Uterus (tissue), 4 donors: ENCODE measurements around the gene FAM76A. TPM values are rescaled to one million over a fixed set of nuclear protein-coding genes. Genes with fewer than 3 reads are reported as not detected.

ENCODE experiments used
- DNase-seq, 2 donors: peaks; one replicate each; pipeline ENCODE4 v3.0.0-alpha.2; 2019 to 2020
- H3K27ac ChIP-seq, 2 donors: fragments of 200-600 bp; sonication (generic); 1 replicate in 1 of 2; 2 replicates in 1 of 2; pipeline ENCODE4 v1.5.1; 2016 to 2018
- H3K27me3 ChIP-seq, 2 donors: fragments of 200-600 bp; sonication (generic); one replicate each; pipeline ENCODE4 v1.5.1; 2018 to 2019; ENCODE audit warnings: control low read depth in 1 of 2
- H3K36me3 ChIP-seq, 2 donors: fragments of 200-600 bp; sonication (generic); one replicate each; pipeline ENCODE4 v1.5.1; 2019; ENCODE audit warnings: control low read depth in 1 of 2
- H3K4me1 ChIP-seq, 2 donors: fragments of 200-600 bp; sonication (generic); one replicate each; pipeline ENCODE4 v1.5.1; 2018 to 2019; ENCODE audit warnings: control low read depth in 1 of 2
- H3K4me3 ChIP-seq, 2 donors: fragments of 200-600 bp; sonication (generic); 1 replicate in 1 of 2; 2 replicates in 1 of 2; pipeline ENCODE4 v1.5.1; 2018 to 2019; ENCODE audit warnings: mild to moderate bottlenecking in 1 of 2
- H3K9me3 ChIP-seq, 2 donors: fragments of 200-600 bp; sonication (generic); one replicate each; pipeline ENCODE4 v1.5.1; 2019; ENCODE audit warnings: control low read depth in 1 of 2
- CTCF ChIP-seq, 4 experiments: fragments of 200-600 bp in 2 of 4; fragments of 450-650 bp in 2 of 4; sonication (generic) in 2 of 4; IDR thresholded peaks; one replicate each; pipeline ENCODE4 v1.5.1; 2016 to 2019; ENCODE audit warnings: antibody characterized with exemption in 4 of 4, mild to moderate bottlenecking in 2 of 4, moderate library complexity in 1 of 4
- POLR2A ChIP-seq, 2 donors: fragments of 450-650 bp; IDR thresholded peaks; one replicate each; pipeline ENCODE4 v1.6.1; 2016; ENCODE audit warnings: antibody characterized with exemption in 2 of 2, mild to moderate bottlenecking in 1 of 2, moderate library complexity in 1 of 2
- intact Hi-C: fragments of 100-400 bp; cut with DNase I; formaldehyde crosslinking; loops from one replicate; pipeline ENCODE4 v1.15.1; 2023; ENCODE audit warnings: low total_unique reads
- total RNA-seq, 4 donors: library from RNA; depleted of rRNA in 3 of 4; stranded (reverse); fragments of >200 nt in 3 of 4; gene quantifications; one replicate each; pipeline versions ENCODE4 v1.1.0 to v1.2.4, GENCODE V29; 2014 to 2023
- donor health status: DM: yes; HTN: yes; CAD: no.

The FAM76A gene
- total RNA-seq, 4 donors from 2014 or later: 5.4 to 26.6 (median 20.5) TPM

GRCh38 chr1:27752360-27752759, 26.6 kb downstream of the FAM76A start:
- intact Hi-C loops: no loop called here
- no peaks in the 10 kb centered on the region for H3K9me3 ChIP-seq
- H3K27ac ChIP-seq: no peak overlapping the region
- no peak for DNase-seq
- TF ChIP-seq POLR2A (IDR thresholded peaks at IDR 0.05) (no peak), CTCF (IDR thresholded peaks at IDR 0.05) (no peak)
- H3K27me3 ChIP-seq: no peaks in the 10 kb centered on the region
- no peak overlapping the region for H3K4me3 ChIP-seq
- no peaks in the 10 kb centered on the region for H3K36me3 ChIP-seq
- no peaks in the 10 kb centered on the region for H3K4me1 ChIP-seq

- no peak for DNase-seq
- no peak overlapping the region for H3K4me3 ChIP-seq
- no peaks in the 10 kb centered on the region for H3K4me1 ChIP-seq
- no peak overlapping the region for H3K27ac ChIP-seq
- H3K27me3 ChIP-seq: no peaks in the 10 kb centered on the region
- H3K36me3 ChIP-seq: no peaks in the 10 kb centered on the region
- intact Hi-C loops: no loop called here
- TF ChIP-seq CTCF (IDR thresholded peaks at IDR 0.05) (no peak), POLR2A (IDR thresholded peaks at IDR 0.05) (no peak)
- H3K9me3 ChIP-seq: no peaks in the 10 kb centered on the region
These were observed 29.5 kb downstream of the FAM76A start for GRCh38 chr1:27755286-27755685.

GRCh38 chr1:27755865-27756264, 30.1 kb downstream of the FAM76A start:
- Histone ChIP-seq H3K4me1 (no peaks in the 10 kb centered on the region), H3K4me3 (no peak overlapping the region), H3K27ac (no peak overlapping the region), H3K9me3 (no peaks in the 10 kb centered on the region), H3K36me3 (no peaks in the 10 kb centered on the region), H3K27me3 (no peaks in the 10 kb centered on the region)
- DNase-seq: no peak
- TF ChIP-seq CTCF (IDR thresholded peaks at IDR 0.05) (no peak), POLR2A (IDR thresholded peaks at IDR 0.05) (no peak)
- intact Hi-C loops: no loop called here

- DNase-seq: no peak
- no peaks in the 10 kb centered on the region for H3K4me1 ChIP-seq
- H3K36me3 ChIP-seq: peaks cover 0 to 3% of the 10 kb centered on the region in 2 donors
- no peaks in the 10 kb centered on the region for H3K27me3 ChIP-seq
- TF ChIP-seq CTCF (IDR thresholded peaks at IDR 0.05): no peak
- no peak for TF ChIP-seq POLR2A (IDR thresholded peaks at IDR 0.05)
- intact Hi-C loops: no loop called here
- no peak overlapping the region for H3K27ac ChIP-seq
- no peaks in the 10 kb centered on the region for H3K9me3 ChIP-seq
- H3K4me3 ChIP-seq: no peak overlapping the region
These were observed 33.5 kb downstream of the FAM76A start for GRCh38 chr1:27759236-27759635.

GRCh38 chr1:27760426-27760825, 34.7 kb downstream of the FAM76A start:
- intact Hi-C loops: no loop called here
- no peak overlapping the region for H3K27ac ChIP-seq
- TF ChIP-seq CTCF (IDR thresholded peaks at IDR 0.05) (no peak), POLR2A (IDR thresholded peaks at IDR 0.05) (no peak)
- H3K4me1 ChIP-seq: no peaks in the 10 kb centered on the region
- no peaks in the 10 kb centered on the region for H3K9me3 ChIP-seq
- H3K27me3 ChIP-seq: no peaks in the 10 kb centered on the region
- no peak for DNase-seq
- peaks cover 0 to 3% of the 10 kb centered on the region in 2 donors for H3K36me3 ChIP-seq
- no peak overlapping the region for H3K4me3 ChIP-seq
